Measurements from ENCODE around the gene SKI.
"Not testable (repeated sequence)": the region's sequence is repeated elsewhere in the genome, so short reads cannot be mapped to it uniquely, and the experiment has no call there.

The SKI gene

GRCh38 chr1:2294725-2295078 is 66.6 kb downstream of the SKI start:
- Histone ChIP-seq H4K20me1 (ENCODE audit: insufficient read depth, low read length) (no peaks in the 10 kb centered on the region), H3K27ac (ENCODE audit: low read depth, low read length, poor library complexity, severe bottlenecking) (no peak overlapping the region), H3K4me2 (ENCODE audit: low read length) (no peak overlapping the region), H3K9me3 (ENCODE audit: low read length) (no peaks in the 10 kb centered on the region), H2AFZ (ENCODE audit: low read length) (no peak overlapping the region), H3K9ac (ENCODE audit: low read length) (no peak overlapping the region), H3K79me2 (ENCODE audit: insufficient read depth, low read length) (no peaks in the 10 kb centered on the region), H3K27me3 (ENCODE audit: insufficient read depth, low read length) (0 out of 2 replicates have a peak, but pooled peaks cover 5% of the 10 kb centered on the region), H3K4me3 (ENCODE audit: low read depth, low read length, poor library complexity, severe bottlenecking) (no peak overlapping the region), H3F3A (ENCODE audit: insufficient read depth, low read length) (no peaks in the 10 kb centered on the region), H3K36me3 (ENCODE audit: insufficient read depth, low read length) (no peaks in the 10 kb centered on the region), H3K4me1 (ENCODE audit: insufficient read depth, low read length, severe bottlenecking) (no peaks in the 10 kb centered on the region), H3K9me2 (ENCODE audit: low read depth, low read length) (no peaks in the 10 kb centered on the region)
- no peak for TF ChIP-seq EZH2 (IDR thresholded peaks at IDR 0.05; ENCODE audit: borderline replicate concordance, low read length)
- TF ChIP-seq CTCF (IDR thresholded peaks at IDR 0.05; ENCODE audit: low read length) = no peak

GRCh38 chr1:2295526-2295925 is 67.4 kb downstream of the SKI start:
- Histone ChIP-seq H3K9ac (ENCODE audit: low read length) (no peak overlapping the region), H3K4me2 (ENCODE audit: low read length) (no peak overlapping the region), H3K4me1 (ENCODE audit: insufficient read depth, low read length, severe bottlenecking) (no peaks in the 10 kb centered on the region), H3K79me2 (ENCODE audit: insufficient read depth, low read length) (no peaks in the 10 kb centered on the region), H2AFZ (ENCODE audit: low read length) (no peak overlapping the region), H3F3A (ENCODE audit: insufficient read depth, low read length) (no peaks in the 10 kb centered on the region), H3K9me3 (ENCODE audit: low read length) (no peaks in the 10 kb centered on the region), H3K4me3 (ENCODE audit: low read depth, low read length, poor library complexity, severe bottlenecking) (no peak overlapping the region), H3K27ac (ENCODE audit: low read depth, low read length, poor library complexity, severe bottlenecking) (no peak overlapping the region), H4K20me1 (ENCODE audit: insufficient read depth, low read length) (no peaks in the 10 kb centered on the region), H3K36me3 (ENCODE audit: insufficient read depth, low read length) (no peaks in the 10 kb centered on the region), H3K9me2 (ENCODE audit: low read depth, low read length) (no peaks in the 10 kb centered on the region), H3K27me3 (ENCODE audit: insufficient read depth, low read length) (0 out of 2 replicates have a peak, but pooled peaks cover 5% of the 10 kb centered on the region)
- no peak for TF ChIP-seq EZH2 (IDR thresholded peaks at IDR 0.05; ENCODE audit: borderline replicate concordance, low read length)

DNA sequence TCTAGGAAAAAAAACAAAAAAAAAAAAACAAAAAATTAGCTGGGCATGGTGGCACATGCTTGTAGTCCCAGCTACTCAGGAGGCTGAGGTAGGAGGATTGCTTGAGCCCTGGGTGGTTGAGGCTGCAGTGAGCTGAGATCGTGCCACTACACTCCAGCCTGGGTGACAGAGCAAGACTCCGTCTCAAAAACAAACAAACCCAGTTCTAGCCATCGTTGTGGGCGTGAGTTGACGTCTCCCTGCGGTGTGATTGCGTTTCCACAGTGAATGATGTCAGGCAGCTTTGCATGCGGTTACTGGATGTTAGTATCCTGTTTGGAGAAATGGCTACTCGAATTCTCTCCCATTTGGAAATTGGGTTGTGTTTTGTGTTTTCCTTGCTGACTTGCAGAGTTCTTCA is 68.1 kb downstream of the SKI start:
- not testable (repeated sequence) for H3F3A ChIP-seq (ENCODE audit: insufficient read depth, low read length); H2AFZ ChIP-seq (ENCODE audit: low read length); H3K36me3 ChIP-seq (ENCODE audit: insufficient read depth, low read length); H3K9me3 ChIP-seq (ENCODE audit: low read length); H3K4me1 ChIP-seq (ENCODE audit: insufficient read depth, low read length, severe bottlenecking); H3K4me3 ChIP-seq (ENCODE audit: low read depth, low read length, poor library complexity, severe bottlenecking); H3K79me2 ChIP-seq (ENCODE audit: insufficient read depth, low read length); H4K20me1 ChIP-seq (ENCODE audit: insufficient read depth, low read length); H3K27me3 ChIP-seq (ENCODE audit: insufficient read depth, low read length); H3K9me2 ChIP-seq (ENCODE audit: low read depth, low read length); H3K27ac ChIP-seq (ENCODE audit: low read depth, low read length, poor library complexity, severe bottlenecking); H3K4me2 ChIP-seq (ENCODE audit: low read length); H3K9ac ChIP-seq (ENCODE audit: low read length)

DNA sequence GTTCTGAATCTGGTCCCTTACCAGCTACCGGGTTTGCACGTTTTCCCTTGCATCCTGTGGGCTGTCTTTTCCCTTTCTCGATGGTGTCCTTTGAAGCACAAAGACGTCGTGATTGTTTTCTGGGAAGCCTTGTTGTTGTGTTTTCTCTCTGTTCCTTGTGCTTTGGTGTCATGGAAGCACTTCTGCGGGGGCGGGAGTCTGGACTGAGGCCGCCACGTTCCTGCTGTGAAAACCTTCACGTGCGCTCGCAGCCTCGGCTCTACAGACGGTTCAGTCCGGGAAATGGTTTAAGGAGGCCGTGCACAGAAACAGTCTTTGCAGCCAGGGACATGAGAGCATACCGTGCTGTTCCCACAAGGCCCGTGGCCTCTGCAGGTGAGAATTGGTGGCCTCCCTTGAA is 68.5 kb downstream of the SKI start:
- Histone ChIP-seq H2AFZ (ENCODE audit: low read length) (no peak overlapping the region), H3K9ac (ENCODE audit: low read length) (no peak overlapping the region), H3K9me2 (ENCODE audit: low read depth, low read length) (no peaks in the 10 kb centered on the region), H3K36me3 (ENCODE audit: insufficient read depth, low read length) (no peaks in the 10 kb centered on the region), H3K4me2 (ENCODE audit: low read length) (no peak overlapping the region), H3K9me3 (ENCODE audit: low read length) (no peaks in the 10 kb centered on the region), H3K27ac (ENCODE audit: low read depth, low read length, poor library complexity, severe bottlenecking) (no peak overlapping the region), H4K20me1 (ENCODE audit: insufficient read depth, low read length) (no peaks in the 10 kb centered on the region), H3F3A (ENCODE audit: insufficient read depth, low read length) (no peaks in the 10 kb centered on the region), H3K27me3 (ENCODE audit: insufficient read depth, low read length) (0 out of 2 replicates have a peak, but pooled peaks cover 5% of the 10 kb centered on the region), H3K4me3 (ENCODE audit: low read depth, low read length, poor library complexity, severe bottlenecking) (no peak overlapping the region), H3K79me2 (ENCODE audit: insufficient read depth, low read length) (no peaks in the 10 kb centered on the region), H3K4me1 (ENCODE audit: insufficient read depth, low read length, severe bottlenecking) (no peaks in the 10 kb centered on the region)
- TF ChIP-seq EZH2 (IDR thresholded peaks at IDR 0.05; ENCODE audit: borderline replicate concordance, low read length) (no peak), CTCF (IDR thresholded peaks at IDR 0.05; ENCODE audit: low read length) (no peak)

All from OCI-LY1 (cell line).